ENCODE measurements around the gene PIP5K1A. TPM values are rescaled to one million over a fixed set of nuclear protein-coding genes. Genes with fewer than 3 reads are reported as not detected.
A peak's percentile ranks its signal among the peaks of the same experiment; 100 is the strongest.
"Not testable (repeated sequence)": the region's sequence is repeated elsewhere in the genome, so short reads cannot be mapped to it uniquely, and the experiment has no call there.

Gene PIP5K1A
- total RNA-seq, 1 donor from 2014 or later, result 61.1 TPM

DNA sequence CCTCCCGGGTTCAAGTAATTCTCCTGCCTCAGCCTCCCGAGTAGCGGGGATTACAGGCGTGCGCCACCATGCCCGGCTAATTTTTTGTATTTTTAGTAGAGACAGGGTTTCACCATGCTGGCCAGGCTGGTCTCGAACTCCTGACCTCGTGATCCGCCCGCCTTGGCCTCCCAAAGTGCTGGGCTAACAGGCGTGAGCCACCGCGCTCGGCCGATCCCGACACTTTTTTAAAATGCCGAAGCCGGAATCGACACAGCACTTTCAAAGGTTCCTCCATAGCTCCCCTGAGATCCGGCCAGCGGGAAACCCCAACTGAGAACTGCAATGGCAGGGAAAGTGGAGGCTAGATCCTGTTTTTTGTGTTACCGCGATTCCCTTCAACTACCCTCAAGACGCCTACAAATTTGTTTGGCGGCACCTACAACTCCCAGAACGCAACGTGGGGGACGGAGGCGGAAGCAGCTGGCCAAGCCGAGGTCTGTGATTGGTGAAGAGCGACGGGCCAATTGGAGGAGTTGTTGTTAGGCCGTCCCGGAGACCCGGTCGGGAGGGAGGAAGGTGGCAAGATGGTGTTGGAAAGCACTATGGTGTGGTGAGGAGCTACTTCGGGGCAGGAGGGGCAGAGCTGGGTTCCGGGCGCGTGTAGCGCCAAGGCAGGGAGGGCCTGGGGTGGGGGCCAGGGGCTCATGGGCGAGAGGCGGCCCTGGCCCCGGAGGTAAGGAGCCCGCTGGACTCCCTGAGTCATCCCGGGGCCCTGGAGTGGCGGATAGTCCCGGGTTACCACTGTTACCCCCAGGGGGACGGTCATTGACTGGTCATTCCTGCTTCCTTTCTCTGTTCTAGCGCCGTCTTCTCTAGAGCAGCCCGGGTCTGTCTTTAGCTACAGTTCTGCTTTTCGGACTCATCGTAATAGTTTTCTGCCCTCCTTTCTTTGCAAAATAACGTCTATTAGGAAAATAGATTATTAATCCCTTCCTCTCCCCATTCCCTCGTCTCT lies 56.2 kb downstream of the PIP5K1A start, which contains the start of gene PSMD4:
Gene PSMD4, plus strand, starts transcription at position 518 of the 997 bp plus-strand sequence. Its CDS starts 49 bp downstream, at position 567.
- peak; percentile 91 for DNase-seq (ENCODE audit: low read depth, low spot score)

DNA sequence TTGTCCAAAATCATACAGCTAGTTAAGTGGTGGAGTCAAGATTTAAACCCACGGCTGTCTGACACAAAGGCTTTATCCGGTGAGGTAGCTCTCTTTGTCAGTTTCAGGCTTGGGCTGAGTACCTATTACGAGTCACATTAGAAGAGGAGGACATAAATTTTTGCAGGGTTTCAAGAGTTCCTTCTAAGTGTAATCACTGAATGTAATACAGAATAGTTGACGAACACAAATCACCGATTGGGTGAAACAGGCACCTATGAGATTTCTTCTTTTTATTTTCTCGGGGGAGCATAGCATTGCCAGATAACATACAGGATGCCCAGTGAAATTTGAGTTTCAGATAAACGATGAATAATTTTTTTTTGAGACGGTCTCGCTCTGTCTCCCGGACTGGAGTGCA lies 57.0 kb downstream of the PIP5K1A start:
- no peak for DNase-seq (ENCODE audit: low read depth, low spot score)

DNA sequence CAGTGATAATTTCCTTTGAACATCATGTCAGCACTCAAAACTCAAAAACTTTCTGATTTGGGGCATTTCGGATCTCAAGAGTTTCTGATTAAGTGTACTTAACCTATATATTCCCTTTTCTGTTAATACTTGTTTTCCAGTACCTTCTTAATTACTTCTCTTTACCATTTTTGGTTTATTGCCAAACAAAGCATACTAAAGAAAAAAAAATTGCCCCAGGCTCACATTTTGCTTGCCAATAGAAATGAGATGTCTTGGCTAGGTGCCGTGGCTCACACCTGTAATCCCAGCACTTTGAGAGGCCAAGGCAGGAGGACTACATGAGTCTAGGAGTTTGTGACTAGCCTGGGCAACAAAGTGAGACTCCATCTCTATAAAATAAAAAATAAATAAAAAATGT lies 61.0 kb downstream of the PIP5K1A start:
- no peak for DNase-seq (ENCODE audit: low read depth, low spot score)

DNA sequence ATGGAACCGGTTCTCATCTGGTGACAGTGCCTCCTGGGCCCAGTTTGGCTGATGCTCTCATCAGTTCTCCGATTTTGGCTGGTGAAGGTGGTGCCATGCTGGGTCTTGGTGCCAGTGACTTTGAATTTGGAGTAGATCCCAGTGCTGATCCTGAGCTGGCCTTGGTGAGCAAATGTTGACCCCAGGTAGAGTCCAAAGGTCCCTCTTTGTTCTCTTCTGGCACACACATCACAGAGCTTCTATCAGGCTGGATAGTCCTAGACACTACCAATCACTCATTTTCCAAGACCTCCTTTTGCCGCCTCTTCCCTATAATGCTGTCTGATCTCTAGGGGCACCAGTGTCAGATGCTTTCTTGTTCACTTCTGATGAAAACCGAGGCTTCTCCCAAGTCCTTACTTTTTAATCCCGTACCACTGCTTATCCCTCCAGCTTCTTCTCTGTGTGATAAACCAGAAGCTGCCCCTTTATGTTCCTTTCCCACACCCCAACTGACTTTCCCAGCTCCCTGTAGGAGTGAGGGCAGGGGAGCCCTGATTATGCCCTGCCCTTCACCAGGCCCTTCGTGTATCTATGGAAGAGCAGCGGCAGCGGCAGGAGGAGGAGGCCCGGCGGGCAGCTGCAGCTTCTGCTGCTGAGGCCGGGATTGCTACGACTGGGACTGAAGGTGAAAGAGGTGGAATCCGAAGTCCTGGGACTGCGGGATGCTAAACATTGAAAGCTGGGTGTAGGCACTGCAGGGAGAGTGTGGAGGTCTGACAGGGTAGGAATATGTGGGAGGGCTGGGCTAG lies 67.3 kb downstream of the PIP5K1A start:
- DNase-seq (ENCODE audit: low read depth, low spot score), result no peak

DNA sequence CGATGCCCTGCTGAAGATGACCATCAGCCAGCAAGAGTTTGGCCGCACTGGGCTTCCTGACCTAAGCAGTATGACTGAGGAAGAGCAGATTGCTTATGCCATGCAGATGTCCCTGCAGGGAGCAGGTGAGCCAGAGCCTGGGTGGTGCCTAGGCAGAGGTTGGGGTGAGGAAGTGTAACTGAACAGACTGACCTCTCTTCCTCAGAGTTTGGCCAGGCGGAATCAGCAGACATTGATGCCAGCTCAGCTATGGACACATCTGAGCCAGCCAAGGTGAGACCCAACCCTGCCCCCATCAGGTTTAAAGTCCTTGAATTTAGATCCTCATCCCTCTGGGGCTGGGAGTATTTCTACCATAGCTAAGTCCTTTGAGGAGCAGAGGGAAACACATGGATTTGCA lies 68.0 kb downstream of the PIP5K1A start:
- no peak for DNase-seq (ENCODE audit: low read depth, low spot score)

DNA sequence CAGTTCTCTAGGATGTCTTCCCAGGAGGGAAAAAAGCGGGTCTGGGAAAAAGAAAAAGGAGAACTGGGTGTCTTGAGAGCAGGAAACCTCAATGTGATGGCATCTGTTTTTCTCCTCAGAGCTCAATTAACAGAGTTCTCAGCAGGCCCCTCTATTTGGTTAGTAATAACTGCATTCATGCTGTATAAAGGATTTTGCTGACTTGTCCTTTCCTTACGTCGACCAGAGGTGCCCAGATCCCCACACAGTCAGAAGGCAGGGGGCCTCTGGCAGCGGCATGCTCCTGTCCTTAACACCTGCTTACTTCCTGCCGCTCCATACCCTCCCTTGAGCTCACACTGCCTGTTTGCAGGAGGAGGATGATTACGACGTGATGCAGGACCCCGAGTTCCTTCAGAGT lies 68.5 kb downstream of the PIP5K1A start:
- no peak for DNase-seq (ENCODE audit: low read depth, low spot score)

DNA sequence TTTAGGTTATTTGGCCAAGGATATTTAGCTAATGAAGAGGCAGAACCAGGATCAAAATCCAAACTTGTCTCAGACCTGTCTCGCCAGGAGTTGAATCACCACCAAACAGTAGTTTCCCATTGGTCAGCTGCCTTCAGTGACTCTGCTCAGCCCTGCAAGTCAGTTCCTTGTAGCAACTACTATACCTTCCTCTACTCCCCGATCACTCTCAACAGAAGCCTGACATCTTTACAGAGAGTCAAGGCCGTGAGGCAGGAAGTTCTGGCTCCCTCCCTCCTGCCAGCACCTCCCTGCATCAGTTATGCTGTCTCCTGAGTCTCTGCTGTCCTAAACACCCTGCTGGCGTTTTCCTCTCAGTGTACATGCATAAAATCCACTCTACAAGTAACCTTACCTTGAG lies 69.4 kb downstream of the PIP5K1A start:
- no peak for DNase-seq (ENCODE audit: low read depth, low spot score)

DNA sequence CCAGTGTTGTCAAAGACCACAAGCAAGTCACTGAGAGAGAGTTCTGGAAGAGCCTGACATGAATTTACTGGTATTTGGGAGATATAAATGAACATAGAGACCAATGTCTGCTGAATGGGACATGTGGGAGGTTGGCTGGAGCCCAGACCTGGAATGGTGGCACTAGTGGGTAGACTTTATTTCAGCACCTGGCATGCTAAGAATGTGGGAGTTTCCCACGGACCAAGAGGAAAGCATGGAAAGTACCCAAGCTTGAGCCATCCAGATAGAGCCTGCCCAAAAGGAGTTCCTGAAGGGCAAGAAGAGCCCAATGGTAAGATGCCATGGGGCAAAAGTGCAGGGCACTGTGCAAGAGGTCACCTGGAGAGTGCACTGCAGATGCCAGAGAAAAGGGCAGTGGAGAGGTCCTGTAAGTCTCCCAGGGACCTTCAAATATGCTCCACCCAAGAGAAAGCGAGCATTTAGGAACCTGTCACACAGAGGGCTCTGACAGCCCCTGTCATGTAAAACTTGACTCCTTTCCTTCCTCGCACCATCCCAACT lies 75.6 kb downstream of the PIP5K1A start:
- no peak for DNase-seq (ENCODE audit: low read depth, low spot score)

DNA sequence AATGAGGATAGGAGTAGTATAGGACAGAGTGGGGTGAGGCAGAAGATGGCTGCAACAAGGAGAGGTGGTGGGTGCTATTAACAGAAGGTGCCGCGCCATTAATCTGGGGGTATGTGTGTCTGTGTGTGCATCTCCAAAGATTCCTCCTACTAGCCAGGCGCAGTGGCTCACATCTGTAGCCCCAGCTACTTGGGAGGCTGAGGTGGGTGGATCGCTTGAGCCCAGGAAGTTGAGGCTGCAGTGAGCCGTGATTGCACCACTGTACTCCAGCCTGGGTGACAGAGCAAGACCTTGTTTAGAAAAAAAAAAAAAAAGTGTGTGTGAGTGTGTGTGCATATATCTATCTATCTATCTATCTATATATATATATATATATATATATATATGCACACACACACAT lies 77.0 kb downstream of the PIP5K1A start:
- DNase-seq (ENCODE audit: low read depth, low spot score), result not testable (repeated sequence)

DNA sequence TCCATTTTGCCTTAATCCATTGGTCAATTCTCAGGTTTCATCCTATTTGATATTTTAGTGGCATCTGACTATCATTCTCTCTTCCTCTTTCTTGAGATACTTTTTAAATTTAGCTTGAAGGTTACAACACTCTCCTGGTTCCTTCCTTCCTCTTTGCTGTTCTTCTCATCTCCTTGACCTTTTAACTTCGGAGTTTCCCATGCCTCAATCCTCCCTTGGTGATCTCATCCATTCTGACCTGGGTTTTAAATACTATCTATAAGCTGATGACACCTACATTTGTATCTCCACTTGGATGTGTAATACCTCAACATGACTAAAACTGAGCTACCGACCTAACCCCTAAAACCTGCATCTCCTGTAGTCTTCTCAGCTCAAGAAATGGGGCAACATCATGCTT lies 78.9 kb downstream of the PIP5K1A start:
- no peak for DNase-seq (ENCODE audit: low read depth, low spot score)

DNA sequence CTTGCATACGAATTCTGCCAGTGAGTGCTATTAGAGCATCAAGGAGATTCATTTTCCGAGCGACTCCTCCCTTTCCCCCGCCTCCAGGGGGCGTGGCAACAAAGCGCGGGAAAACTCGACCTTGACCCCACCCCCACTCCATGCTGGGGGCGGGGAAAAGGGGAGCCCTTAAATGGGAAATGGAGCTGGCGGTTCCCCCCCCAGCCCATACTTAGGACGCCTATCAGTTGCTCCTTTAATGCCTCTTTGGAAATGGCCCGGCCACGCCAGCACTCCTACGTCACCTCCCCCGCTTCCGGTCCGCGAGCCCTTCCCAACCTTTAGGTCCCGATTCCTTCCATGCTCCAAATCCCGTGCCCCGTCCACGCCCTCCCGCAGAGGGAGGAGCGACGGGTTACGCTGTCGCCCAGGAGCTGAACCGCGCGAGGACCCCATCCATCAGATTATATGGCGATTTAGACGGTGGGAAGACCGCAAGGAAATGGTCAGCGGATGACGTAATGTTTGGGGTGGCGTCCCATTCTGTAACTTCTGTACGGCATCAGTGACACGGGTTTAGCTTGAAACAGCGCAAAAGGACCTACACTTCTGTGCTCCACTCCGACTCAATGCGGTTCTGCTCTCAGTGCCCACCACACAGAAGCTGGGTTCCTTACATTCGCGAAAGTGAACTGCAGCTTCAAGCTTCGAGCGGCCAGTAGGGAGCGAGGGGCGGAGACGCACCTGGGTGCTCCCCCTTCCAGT lies 83.0 kb downstream of the PIP5K1A start:
- peak; percentile 91 for DNase-seq (ENCODE audit: low read depth, low spot score)

DNA sequence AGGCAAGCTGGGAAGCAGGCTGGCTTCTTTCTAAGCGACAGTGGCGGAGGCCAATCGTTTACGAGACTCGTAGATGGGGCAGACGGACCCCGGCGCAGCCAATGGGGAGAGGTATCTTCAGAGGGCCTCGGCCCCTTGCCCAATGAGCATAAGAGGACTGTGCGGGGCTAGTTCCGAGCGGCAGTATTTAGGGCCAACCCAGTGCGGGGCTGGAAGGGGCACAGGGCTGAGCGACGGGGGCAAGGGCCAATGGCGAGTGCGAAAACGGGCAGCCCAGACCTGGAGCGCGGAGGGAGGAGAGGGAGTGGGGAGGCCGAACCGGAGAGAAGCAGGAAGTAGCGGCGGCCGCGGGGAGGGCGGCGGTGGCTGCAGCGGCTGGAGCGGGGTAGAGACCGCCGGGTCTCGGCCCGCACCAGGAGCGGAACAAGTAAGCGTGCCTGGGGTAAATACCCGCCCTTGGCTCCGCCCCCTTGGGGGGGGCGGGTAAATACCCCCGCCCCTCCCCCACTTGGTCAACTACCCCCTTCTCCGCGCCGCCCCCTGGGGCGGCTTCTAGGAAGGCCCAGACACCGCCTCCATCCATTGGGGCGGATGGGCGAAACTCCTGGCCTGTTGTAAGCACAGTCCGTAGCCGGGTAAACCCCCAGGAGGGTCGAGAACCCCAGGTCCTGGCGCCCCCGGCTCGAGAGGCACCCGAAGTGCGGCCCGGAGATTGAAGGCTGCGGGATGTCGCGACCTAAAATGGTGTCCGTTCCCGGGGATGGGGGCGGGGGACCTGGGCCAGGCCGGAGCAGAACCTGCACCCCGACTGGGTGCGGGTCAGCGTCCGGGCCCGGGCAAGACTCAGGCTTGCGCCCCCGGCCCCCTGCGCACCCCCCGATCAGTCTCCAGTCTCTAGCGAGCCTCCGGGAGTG lies 83.9 kb downstream of the PIP5K1A start, which contains the start of gene ZNF687:
Gene ZNF687, plus strand, starts transcription at position 331 of the 914 bp plus-strand sequence. CDS start 3,993 bp downstream, outside the sequence.
- peak; percentile 100 for DNase-seq (ENCODE audit: low read depth, low spot score)

DNA sequence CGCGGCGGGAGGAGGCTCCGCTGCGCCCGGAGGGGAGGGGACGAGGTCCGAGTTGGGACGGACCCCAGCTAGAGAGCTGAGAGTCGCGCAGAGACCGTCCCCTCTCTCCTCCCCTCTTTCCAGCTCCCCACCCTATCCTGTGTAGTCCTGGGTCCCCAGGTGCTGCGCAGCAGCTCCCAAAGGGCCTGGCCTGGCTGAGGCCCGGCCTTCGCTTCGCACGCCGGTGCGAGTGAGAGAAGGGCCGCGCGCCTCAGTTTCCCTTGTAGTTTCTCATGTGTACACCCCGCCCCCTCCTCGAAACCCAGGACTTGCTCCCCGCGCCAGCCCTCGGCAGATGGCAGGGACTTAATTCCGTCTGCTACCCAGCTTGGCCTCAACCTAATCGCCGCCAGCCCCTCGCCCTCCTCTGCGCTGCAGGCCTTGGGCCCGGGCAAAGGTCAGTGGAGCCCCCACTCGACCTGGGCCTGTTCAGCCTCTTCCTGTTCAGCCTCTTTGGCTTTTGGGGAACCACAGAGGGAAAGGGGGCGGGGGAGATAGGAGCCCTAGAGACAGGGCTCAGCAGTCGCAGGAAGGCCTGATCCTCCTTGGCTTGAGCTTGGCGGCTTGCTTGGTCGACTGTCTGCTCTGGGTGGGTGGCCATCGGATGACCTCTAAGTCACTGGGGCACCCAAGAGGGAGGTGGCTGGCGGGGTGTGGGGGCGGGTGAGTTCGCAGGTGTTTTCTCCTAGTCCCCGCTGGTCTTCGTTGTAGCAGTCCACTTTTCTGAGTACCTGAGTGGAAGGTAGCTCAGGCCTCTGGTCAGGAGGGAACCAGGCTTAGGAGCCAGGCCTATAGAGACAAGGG lies 84.8 kb downstream of the PIP5K1A start:
- no peak for DNase-seq (ENCODE audit: low read depth, low spot score)

DNA sequence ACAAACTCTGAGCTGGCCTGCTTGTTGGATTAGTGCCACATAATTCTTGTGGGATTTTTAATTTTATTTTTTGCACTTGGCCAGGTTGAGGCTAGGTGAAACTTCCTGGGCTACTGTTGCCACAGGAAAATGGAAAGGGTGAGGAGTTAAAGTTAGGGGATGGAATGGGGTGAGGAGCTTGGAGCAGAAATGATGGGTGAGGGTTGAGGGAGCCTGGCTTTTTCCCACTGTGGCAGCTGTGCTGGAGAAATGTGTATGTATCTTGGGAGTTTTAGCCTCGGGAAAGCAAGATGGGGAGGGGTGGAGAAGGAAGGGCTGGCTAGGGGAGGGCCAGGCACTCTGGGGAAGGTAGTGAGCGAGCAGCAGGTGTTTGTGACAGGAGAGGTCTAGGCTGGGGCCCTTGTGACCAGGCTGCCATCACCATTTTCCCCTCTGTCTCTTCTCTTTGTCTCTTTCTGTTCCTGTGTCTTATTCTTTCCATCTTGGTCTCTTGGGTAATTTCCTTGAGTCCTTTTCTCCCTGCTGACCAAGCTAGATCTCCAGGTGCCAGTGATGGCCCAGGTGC lies 85.7 kb downstream of the PIP5K1A start:
- DNase-seq (ENCODE audit: low read depth, low spot score), result no peak

DNA sequence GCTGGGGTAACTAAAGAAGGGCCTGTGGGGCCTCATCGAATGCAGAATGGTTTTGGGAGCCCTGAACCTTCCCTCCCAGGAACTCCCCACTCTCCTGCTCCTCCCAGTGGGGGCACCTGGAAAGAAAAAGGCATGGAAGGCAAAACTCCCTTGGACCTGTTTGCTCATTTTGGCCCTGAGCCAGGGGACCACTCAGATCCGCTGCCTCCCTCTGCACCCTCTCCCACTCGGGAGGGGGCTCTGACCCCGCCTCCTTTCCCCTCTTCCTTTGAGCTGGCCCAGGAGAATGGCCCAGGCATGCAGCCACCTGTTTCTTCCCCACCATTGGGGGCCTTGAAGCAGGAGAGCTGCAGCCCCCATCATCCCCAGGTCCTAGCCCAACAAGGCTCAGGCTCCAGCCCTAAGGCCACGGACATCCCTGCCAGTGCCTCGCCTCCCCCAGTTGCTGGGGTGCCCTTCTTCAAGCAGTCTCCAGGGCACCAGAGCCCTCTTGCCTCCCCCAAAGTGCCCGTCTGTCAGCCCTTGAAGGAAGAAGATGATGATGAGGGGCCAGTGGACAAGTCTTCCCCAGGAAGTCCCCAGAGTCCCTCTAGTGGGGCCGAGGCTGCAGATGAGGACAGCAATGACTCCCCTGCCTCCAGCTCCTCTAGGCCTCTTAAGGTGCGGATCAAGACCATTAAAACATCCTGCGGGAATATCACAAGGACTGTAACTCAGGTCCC lies 88.4 kb downstream of the PIP5K1A start:
- DNase-seq (ENCODE audit: low read depth, low spot score), result no peak

DNA sequence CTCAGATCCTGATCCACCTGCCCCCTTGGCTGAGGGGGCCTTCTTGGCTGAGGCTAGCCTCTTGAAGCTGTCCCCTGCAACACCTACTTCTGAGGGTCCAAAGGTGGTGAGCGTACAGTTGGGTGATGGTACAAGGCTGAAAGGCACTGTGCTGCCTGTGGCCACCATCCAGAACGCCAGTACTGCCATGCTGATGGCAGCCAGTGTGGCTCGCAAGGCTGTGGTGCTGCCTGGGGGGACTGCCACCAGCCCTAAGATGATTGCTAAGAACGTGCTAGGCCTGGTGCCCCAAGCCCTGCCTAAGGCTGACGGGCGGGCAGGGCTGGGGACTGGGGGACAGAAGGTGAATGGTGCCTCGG lies 89.0 kb downstream of the PIP5K1A start:
- DNase-seq (ENCODE audit: low read depth, low spot score), result no peak

DNA sequence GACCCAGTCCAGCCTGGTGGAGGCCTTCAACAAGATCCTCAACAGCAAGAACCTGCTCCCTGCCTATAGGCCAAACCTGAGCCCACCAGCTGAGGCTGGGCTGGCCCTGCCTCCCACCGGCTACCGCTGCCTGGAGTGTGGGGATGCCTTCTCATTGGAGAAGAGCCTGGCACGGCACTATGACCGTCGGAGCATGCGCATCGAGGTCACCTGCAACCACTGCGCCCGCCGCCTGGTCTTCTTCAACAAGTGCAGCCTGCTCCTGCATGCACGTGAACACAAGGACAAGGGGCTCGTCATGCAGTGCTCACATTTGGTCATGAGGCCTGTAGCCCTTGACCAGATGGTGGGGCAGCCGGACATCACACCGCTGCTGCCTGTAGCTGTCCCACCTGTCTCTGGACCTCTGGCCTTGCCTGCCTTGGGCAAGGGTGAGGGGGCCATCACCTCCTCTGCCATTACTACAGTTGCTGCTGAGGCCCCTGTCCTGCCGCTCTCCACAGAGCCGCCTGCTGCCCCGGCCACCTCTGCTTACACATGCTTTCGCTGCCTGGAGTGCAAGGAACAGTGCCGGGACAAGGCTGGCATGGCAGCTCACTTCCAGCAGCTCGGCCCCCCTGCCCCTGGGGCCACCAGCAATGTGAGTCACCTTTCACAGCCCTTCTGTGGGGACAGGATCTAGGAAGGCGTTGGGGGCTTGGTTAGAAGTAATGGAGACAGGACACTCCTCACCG lies 89.6 kb downstream of the PIP5K1A start:
- DNase-seq (ENCODE audit: low read depth, low spot score), result no peak
